ENCODE results near the gene ETFDH. TPM values are rescaled to one million over a fixed set of nuclear protein-coding genes. Genes with fewer than 3 reads are reported as not detected.
"Not testable (repeated sequence)": the region's sequence is repeated elsewhere in the genome, so short reads cannot be mapped to it uniquely, and the experiment has no call there.

The ETFDH gene
- total RNA-seq, 1 donor from 2014 or later = 26.2 TPM

DNA sequence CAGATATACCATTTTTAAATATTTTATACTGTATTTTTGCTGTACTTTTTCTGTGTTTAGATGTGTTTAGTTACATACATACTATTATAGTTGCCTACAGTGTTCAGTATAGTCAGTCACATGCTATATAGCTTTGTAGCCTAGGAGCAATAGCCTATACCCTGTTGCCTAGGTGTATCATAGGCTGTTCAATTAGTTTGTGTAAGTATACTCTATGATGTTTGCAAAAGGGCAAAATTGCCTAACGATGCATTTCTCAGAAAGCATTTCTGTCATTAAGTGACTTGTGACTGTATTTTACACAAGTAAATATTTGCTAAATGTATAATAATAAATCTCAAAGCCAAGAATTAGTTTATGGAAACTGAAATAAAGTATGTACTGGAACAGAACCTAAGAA lies 9.5 kb downstream of the ETFDH start:
- no peak for DNase-seq

- no peak for DNase-seq
Measured at GRCh38 chr4:158682066-158682465, 10.0 kb downstream of the ETFDH start.

GRCh38 chr4:158688813-158689212 lies 16.7 kb downstream of the ETFDH start:
- DNase-seq = no peak

DNA sequence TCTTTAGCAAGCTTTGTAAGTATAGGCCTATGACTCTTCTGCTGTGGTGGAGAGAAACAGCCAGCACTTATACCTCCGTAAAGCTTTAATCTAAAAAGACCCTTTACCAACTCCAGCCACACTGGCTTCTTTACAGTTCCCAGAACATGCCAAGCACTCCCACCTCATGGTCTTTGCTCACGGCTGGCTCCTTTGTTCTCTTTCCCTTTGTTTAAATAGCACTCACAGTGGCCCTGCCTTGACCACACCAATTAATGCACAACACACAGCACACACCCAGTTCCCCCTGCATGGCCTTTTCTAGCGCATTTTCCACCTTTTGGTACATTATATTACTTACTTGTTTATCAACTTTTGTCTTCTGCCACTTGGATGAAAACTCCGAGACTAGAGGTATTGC lies 32.2 kb downstream of the ETFDH start:
- DNase-seq = no peak

DNA sequence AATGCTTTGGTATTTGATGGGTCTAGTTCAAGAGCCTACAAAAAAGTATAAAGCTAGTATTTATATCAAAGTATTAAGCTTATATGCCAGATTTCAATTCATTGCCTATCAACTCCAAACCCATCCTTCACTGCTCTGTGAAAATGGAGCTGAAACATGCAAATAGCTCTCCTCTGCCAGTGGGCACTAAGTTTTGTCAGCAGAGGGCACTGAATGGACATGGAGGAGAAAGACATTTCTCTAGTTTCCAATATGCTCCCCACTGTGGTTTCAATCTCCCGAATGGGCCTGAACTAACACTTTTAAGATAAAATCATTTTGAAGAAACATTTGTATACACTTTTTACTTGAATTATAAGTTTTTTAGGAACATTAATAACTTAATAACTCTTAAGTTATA lies 38.7 kb downstream of the ETFDH start:
- no peak for DNase-seq

DNA sequence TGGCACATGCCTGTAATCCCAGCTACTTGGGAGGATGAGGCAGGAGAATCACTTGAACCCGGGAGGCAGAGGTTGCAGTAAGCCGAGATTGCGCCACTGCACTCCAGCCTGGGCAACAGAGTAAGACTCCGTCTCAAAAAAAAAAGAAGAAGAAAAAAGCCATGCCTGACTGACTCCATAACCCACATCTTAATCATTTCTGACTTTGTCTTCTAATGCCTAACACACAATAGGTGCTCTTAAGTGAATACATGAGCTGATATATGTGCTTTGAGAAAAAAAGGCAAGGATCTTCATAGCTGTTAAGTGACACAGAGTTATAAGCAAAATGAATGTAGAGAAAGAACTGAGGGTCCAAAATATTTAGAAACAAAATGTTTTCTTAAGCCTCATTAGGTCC lies 40.5 kb downstream of the ETFDH start:
- not testable (repeated sequence) for DNase-seq

DNA sequence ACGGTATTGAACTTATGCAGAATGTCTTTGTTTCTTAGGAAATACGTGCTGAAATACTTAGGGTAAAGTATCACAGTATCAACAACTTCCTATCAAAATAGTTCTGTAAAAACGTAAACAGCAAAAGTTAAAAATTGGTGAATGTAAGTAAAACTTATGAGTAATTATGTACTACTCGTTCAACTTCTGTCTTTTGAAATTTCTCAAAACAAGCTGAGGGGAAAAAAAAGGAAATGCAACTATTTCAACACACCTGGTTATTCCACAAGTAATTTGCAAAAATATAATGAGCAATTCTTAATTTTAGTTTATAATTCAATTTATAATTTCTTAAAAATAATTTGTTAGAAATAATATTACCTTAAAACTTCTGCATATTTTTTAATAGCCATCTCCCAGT lies 42.8 kb downstream of the ETFDH start:
- no peak for DNase-seq

DNA sequence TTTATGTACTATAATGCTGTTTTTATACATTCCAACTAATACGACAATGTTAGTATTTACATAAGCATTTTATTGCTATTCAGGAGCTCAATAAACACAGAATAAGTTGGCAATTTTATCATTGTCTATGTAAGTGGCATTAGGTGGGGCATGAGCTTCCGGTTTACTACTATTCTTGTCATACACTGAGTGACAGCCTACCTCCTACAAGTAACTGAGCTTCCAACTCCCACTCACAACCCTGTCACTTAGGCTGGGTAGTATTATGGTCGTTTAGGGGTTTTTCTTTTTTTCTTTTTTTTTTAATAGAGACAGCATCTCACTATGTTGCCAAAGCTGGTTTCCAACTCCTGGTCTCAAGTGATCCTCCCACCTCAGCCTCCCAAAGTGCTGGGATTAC lies 43.7 kb downstream of the ETFDH start:
- DNase-seq = no peak

- no peak for DNase-seq
Measured at GRCh38 chr4:158721680-158722079, 49.6 kb downstream of the ETFDH start.

DNA sequence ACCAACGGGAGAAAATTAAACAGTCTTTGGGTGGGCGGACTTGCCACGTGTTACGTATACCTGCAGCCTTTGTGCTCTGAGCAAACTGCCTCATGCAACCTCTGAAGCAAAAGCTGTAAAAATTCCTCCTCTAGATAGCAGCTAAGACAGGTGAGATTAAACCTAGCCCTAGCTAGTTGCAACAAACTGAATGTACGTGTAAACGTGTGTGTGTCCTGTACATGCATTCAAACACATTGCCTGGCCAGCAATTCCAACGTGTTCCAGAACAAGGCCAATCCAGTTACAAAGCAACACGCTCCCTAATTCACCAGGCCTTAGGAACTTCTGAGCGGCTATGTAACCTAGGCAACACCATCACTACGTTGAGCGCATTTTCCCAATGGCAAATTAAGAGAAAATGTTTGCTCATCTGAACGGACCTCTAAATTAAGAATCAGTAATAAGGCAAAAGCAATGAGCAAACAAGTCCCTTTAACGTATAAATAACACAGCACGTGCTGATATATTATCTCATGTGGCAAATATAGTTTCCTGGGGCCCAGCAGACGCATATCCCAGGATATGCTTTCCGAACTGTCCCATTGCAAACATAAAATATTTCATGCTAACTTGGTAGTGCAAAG lies 50.3 kb downstream of the ETFDH start:
- DNase-seq = peak; percentile 15

- DNase-seq = peak; percentile 76
Measured at GRCh38 chr4:158722917-158723793, 51.1 kb downstream of the ETFDH start, which contains the start of gene PPID. TSS of gene PPID (minus strand) at chr4:158723396. CDS start at chr4:158723288, 108 bp downstream.

GRCh38 chr4:158724637-158725036 lies 52.5 kb downstream of the ETFDH start:
- DNase-seq = no peak

GRCh38 chr4:158726633-158727032 lies 54.5 kb downstream of the ETFDH start:
- no peak for DNase-seq

GRCh38 chr4:158728236-158728635 lies 56.1 kb downstream of the ETFDH start:
- no peak for DNase-seq

GRCh38 chr4:158729716-158730559 lies 57.8 kb downstream of the ETFDH start:
- DNase-seq = peak; percentile 41

- no peak for DNase-seq
Measured at GRCh38 chr4:158738866-158739265, 66.8 kb downstream of the ETFDH start.

DNA sequence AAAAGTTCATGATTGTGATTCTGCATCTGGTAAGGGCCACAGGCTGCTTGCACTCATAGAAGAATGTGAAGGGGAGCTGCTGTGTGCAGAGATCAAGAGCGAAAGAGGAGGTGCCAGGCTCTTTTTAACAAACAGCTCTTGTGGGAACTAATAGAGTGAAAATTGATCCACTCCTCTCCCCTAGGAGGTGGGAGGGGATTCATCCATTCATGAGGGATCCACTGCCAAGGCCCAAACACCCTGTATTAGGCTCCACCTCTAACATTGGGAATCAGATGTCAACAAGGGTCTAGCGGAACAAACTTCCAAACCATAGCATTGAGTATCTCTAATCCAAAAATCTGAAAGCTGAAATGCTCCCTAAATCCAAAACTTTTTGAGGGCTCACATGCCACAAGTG lies 67.5 kb downstream of the ETFDH start:
- no peak for DNase-seq

- DNase-seq = no peak
Measured at GRCh38 chr4:158741326-158742021, 69.4 kb downstream of the ETFDH start.

DNA sequence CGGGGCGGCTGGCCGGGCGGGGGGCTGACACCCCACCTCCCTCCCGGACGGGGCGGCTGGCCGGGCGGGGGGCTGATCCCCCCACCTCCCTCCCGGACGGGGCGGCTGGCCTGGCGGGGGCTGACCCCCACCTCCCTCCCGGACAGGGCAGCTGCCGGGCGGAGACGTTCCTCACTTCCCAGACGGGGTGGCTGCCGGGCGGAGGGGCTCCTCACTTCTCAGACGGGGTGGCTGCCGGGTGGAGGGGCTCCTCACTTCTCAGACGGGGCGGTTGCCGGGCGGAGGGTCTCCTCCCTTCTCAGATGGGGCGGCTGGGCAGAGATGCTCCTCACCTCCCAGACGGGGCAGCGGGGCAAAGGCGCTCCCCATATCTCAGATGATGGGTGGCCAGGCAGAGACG lies 74.4 kb downstream of the ETFDH start:
- not testable (repeated sequence) for DNase-seq

DNA sequence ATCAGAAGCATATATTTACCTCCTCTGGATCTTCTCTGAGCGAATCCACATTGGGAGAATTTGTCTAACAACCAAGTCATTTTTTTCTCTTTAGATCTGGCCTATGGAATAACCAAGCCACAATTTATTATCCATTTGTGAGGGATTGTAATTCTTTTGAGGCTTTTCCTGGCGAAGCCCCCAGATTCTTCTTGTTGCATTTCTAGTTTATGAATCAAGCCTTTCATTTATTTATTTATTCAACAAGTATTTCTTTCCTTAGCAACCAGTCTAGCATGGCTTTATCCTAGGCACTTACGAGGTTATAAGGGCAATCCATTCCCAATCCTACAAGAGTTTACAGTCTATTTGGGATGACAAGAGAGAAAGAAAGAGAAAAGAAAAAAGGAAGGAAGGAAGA lies 78.3 kb downstream of the ETFDH start:
- no peak for DNase-seq

- DNase-seq = no peak
Measured at GRCh38 chr4:158754385-158755180, 82.5 kb downstream of the ETFDH start.
